ENCODE data around the gene EPHA1. TPM values are rescaled to one million over a fixed set of nuclear protein-coding genes. Genes with fewer than 3 reads are reported as not detected.

EPHA1 gene
- total and polyA plus RNA-seq, 2 experiments from 2014 or later: 60.7 to 154 TPM

- no peak for TF ChIP-seq ZNF462 (CRISPR knock-in tag; IDR thresholded peaks at IDR 0.05)
- TF ChIP-seq STAT1 (IDR thresholded peaks at IDR 0.05; ENCODE audit: unreplicated experiment): no peak
- no peak for TF ChIP-seq CREB1 (CRISPR knock-in tag; IDR thresholded peaks at IDR 0.05; ENCODE audit: low read depth)
Observed at GRCh38 chr7:143398616-143399015, 10.0 kb downstream of the EPHA1 start (continued).

GRCh38 chr7:143397710-143398530 lies 10.7 kb downstream of the EPHA1 start:
- no peak overlapping the region for H3K4me3 ChIP-seq
- Mint-ChIP-seq H3K36me3 (ENCODE audit: low read depth) (peaks cover 96% of the 10 kb centered on the region), H3K4me1 (no peaks in the 10 kb centered on the region; the same call in 2 of the 3 replicates), H3K4me3 (no peak overlapping the region), H3K9me3 (no peaks in the 10 kb centered on the region), H3K27ac (no peak overlapping the region), H3K27me3 (ENCODE audit: insufficient read depth, low read depth, poor library complexity) (peaks cover 7% of the 10 kb centered on the region)
- H3K27ac ChIP-seq (ENCODE audit: low read depth): no peak overlapping the region
- no peaks in the 10 kb centered on the region for H3K9me2 ChIP-seq (ENCODE audit: insufficient read depth)
- H4K20me1 ChIP-seq (replicated peaks; ENCODE audit: insufficient read depth): peaks cover 5% of the 10 kb centered on the region
- ATAC-seq (no peak), DNase-seq (ENCODE audit: low spot score) (no peak)
- H3F3A ChIP-seq (replicated peaks; ENCODE audit: low read depth): peaks cover 16% of the 10 kb centered on the region; the same call in 1 of the 2 replicates
- H3K36me3 ChIP-seq (ENCODE audit: insufficient read depth): peaks cover 48% of the 10 kb centered on the region
- H3K79me2 ChIP-seq (replicated peaks; ENCODE audit: insufficient read depth): peaks cover 15% of the 10 kb centered on the region; the same call in 1 of the 2 replicates
- no peaks in the 10 kb centered on the region for H3K27me3 ChIP-seq (ENCODE audit: insufficient read depth)
- no peak overlapping the region for H3K4me2 ChIP-seq
- H3K4me1 ChIP-seq (ENCODE audit: insufficient read depth): no peaks in the 10 kb centered on the region
- no peak overlapping the region for H2AFZ ChIP-seq
- no peak for TF ChIP-seq JUNB (IDR thresholded peaks at IDR 0.05; ENCODE audit: unreplicated experiment)
- TF ChIP-seq POLR2AphosphoS5 (IDR thresholded peaks at IDR 0.05; ENCODE audit: low read depth): no peak
- TF ChIP-seq REST (IDR thresholded peaks at IDR 0.05; ENCODE audit: unreplicated experiment): no peak

Measured in GM23338 (cell line).